Stimulated activated CD4-positive, alpha-beta T cell treated with anti-CD3 and anti-CD28 coated beads, Interleukin-1b, Interleukin-23, amount 100 ng/mL, for 1 hour (primary cell): ENCODE data around the gene RPTOR.
"Not testable (repeated sequence)": the region's sequence is repeated elsewhere in the genome, so short reads cannot be mapped to it uniquely, and the experiment has no call there.

Source experiments
- DNase-seq, 2 donors: peaks; one replicate each; pipeline ENCODE4 v3.0.0-alpha.2; 2020; ENCODE audit warnings: low read depth in 2 of 2

The RPTOR gene

GRCh38 chr17:80782536-80783427, 238.1 kb downstream of the RPTOR start:
- no peak for DNase-seq

GRCh38 chr17:80783486-80783885, 238.8 kb downstream of the RPTOR start:
- no peak for DNase-seq

GRCh38 chr17:80783971-80784370, 239.3 kb downstream of the RPTOR start:
- no peak for DNase-seq

- DNase-seq: no peak
Observed at GRCh38 chr17:80785477-80786178, 241.0 kb downstream of the RPTOR start.

- no peak for DNase-seq
Observed at GRCh38 chr17:80786470-80786869, 241.8 kb downstream of the RPTOR start.

GRCh38 chr17:80786887-80787286, 242.2 kb downstream of the RPTOR start:
- no peak for DNase-seq

- DNase-seq: no peak
Observed at GRCh38 chr17:80787881-80788280, 243.2 kb downstream of the RPTOR start.

GRCh38 chr17:80789356-80789902, 244.8 kb downstream of the RPTOR start:
- DNase-seq: no peak

- no peak for DNase-seq
Observed at GRCh38 chr17:80790021-80790765, 245.6 kb downstream of the RPTOR start.

GRCh38 chr17:80790981-80791742, 246.5 kb downstream of the RPTOR start:
- no peak for DNase-seq

GRCh38 chr17:80791758-80792284, 247.2 kb downstream of the RPTOR start:
- no peak for DNase-seq

- DNase-seq: no peak
Observed at GRCh38 chr17:80792373-80792781, 247.7 kb downstream of the RPTOR start.

- no peak for DNase-seq
Observed at GRCh38 chr17:80793421-80793820, 248.8 kb downstream of the RPTOR start.

GRCh38 chr17:80793851-80794267, 249.2 kb downstream of the RPTOR start:
- no peak for DNase-seq

- no peak for DNase-seq
Observed at GRCh38 chr17:80794281-80795089, 249.8 kb downstream of the RPTOR start.

GRCh38 chr17:80795090-80795580, 250.5 kb downstream of the RPTOR start:
- no peak for DNase-seq

- no peak for DNase-seq
Observed at GRCh38 chr17:80795754-80796153, 251.1 kb downstream of the RPTOR start.

- DNase-seq: no peak
Observed at GRCh38 chr17:80796430-80796861, 251.8 kb downstream of the RPTOR start.

GRCh38 chr17:80797222-80797621, 252.6 kb downstream of the RPTOR start:
- not testable (repeated sequence) for DNase-seq
